HG03354 (cell line): ENCODE data around the gene NCAPH2.
"Not testable (repeated sequence)": the region's sequence is repeated elsewhere in the genome, so short reads cannot be mapped to it uniquely, and the experiment has no call there.

Source experiments
- ATAC-seq: cut with Tn5 transposase; IDR thresholded peaks from one replicate; pipeline ENCODE4 v1.9.1; 2021; ENCODE audit warnings: mild to moderate bottlenecking; ENCODE audit not compliant: unreplicated experiment, poor library complexity, severe bottlenecking

Gene NCAPH2

GRCh38 chr22:50513175-50513574, 5.2 kb downstream of the NCAPH2 start:
- ATAC-seq = no peak

GRCh38 chr22:50516068-50516467, 8.0 kb downstream of the NCAPH2 start:
- ATAC-seq = no peak

- no peak for ATAC-seq
Observed at GRCh38 chr22:50516891-50517290, 8.9 kb downstream of the NCAPH2 start.

- ATAC-seq = no peak
Observed at GRCh38 chr22:50517495-50518260, 9.7 kb downstream of the NCAPH2 start.

GRCh38 chr22:50518606-50519005, 10.6 kb downstream of the NCAPH2 start:
- ATAC-seq = no peak

GRCh38 chr22:50519151-50519550, 11.1 kb downstream of the NCAPH2 start:
- ATAC-seq = no peak

GRCh38 chr22:50520184-50520583, 12.2 kb downstream of the NCAPH2 start:
- not testable (repeated sequence) for ATAC-seq

- ATAC-seq = no peak
Observed at GRCh38 chr22:50520826-50521453, 12.9 kb downstream of the NCAPH2 start.

GRCh38 chr22:50521710-50522109, 13.7 kb downstream of the NCAPH2 start:
- no peak for ATAC-seq

GRCh38 chr22:50522208-50522805, 14.3 kb downstream of the NCAPH2 start:
- no peak for ATAC-seq

- no peak for ATAC-seq
Observed at GRCh38 chr22:50522806-50523438, 14.9 kb downstream of the NCAPH2 start.

GRCh38 chr22:50523458-50523805, 15.4 kb downstream of the NCAPH2 start:
- ATAC-seq = no peak

- ATAC-seq = no peak
Observed at GRCh38 chr22:50523806-50524675, 16.0 kb downstream of the NCAPH2 start.

- ATAC-seq = no peak
Observed at GRCh38 chr22:50524676-50525103, 16.7 kb downstream of the NCAPH2 start.

GRCh38 chr22:50525104-50525857, 17.3 kb downstream of the NCAPH2 start, which contains the start of gene SCO2:
TSS of gene SCO2 (minus strand) at chr22:50525598. CDS start at chr22:50524411, 1,187 bp downstream.
- peak; percentile 38 for ATAC-seq

GRCh38 chr22:50525858-50526107, 17.8 kb downstream of the NCAPH2 start:
- ATAC-seq = no peak

GRCh38 chr22:50526108-50526833, 18.2 kb downstream of the NCAPH2 start:
- peak; percentile 35 for ATAC-seq
